OCI-LY3 (cell line): ENCODE measurements around the gene PRR14L.
"Not testable (repeated sequence)": the region's sequence is repeated elsewhere in the genome, so short reads cannot be mapped to it uniquely, and the experiment has no call there.

Experiments
- H2AFZ ChIP-seq: fragments of 200-600, 300-600 bp; shearing (Covaris generic); 2 replicates; pipeline ENCODE4 v1.6.0; 2014; ENCODE audit warnings: antibody characterized with exemption, low read depth, low read length
- H3K27ac ChIP-seq: fragments of 200-600, 300-600 bp; sonication (generic); 2 replicates; pipeline ENCODE4 v1.5.1; 2014; ENCODE audit warnings: mild to moderate bottlenecking, low read length, moderate library complexity, mixed read lengths
- H3K27me3 ChIP-seq: fragments of 200-600, 300-600 bp; sonication (generic); 2 replicates; pipeline ENCODE4 v1.6.1; 2014; ENCODE audit warnings: low read depth, low read length, mixed read lengths
- H3K36me3 ChIP-seq: fragments of 200-600, 300-600 bp; sonication (generic); replicated peaks from 2 replicates; pipeline ENCODE3; 2014; ENCODE audit warnings: low read depth, low read length, mixed read lengths
- H3K4me1 ChIP-seq: fragments of 300-600, 200-600 bp; sonication (generic); 2 replicates; pipeline ENCODE4 v1.6.1; 2014; ENCODE audit warnings: low read length, mixed read lengths
- H3K4me2 ChIP-seq: fragments of 200-600, 300-600 bp; sonication (generic); 2 replicates; pipeline ENCODE4 v1.6.1; 2014; ENCODE audit warnings: low read length, mixed read lengths
- H3K4me3 ChIP-seq: fragments of 300-600, 200-600 bp; sonication (generic); 2 replicates; pipeline ENCODE4 v1.5.1; 2014; ENCODE audit warnings: antibody characterized with exemption, mild to moderate bottlenecking, low read length, moderate library complexity
- H3K79me2 ChIP-seq: fragments of 300-600, 200-600 bp; shearing (Covaris generic); 2 replicates; pipeline ENCODE4 v1.6.1; 2014; ENCODE audit warnings: mild to moderate bottlenecking, low read length, mixed read lengths
- H3K9ac ChIP-seq: fragments of 300-600, 200-600 bp; shearing (Covaris generic); 2 replicates; pipeline ENCODE4 v1.6.0; 2014; ENCODE audit warnings: mild to moderate bottlenecking, low read length, moderate library complexity
- H3K9me3 ChIP-seq: fragments of 200-600, 300-600 bp; shearing (Covaris generic); 2 replicates; pipeline ENCODE4 v1.6.1; 2014; ENCODE audit warnings: low read length, mixed read lengths; ENCODE audit not compliant: insufficient read depth
- H4K20me1 ChIP-seq: fragments of 200-600, 300-600 bp; sonication (generic); 2 replicates; pipeline ENCODE4 v1.6.1; 2016; ENCODE audit warnings: low read length, mixed read lengths; ENCODE audit not compliant: insufficient read depth
- CTCF ChIP-seq: fragments of 200-600, 300-600 bp; sonication (generic); IDR thresholded peaks from 2 replicates; pipeline ENCODE4 v1.5.1; 2014; ENCODE audit warnings: antibody characterized with exemption, low read length, low read depth
- EZH2phosphoT487 ChIP-seq: fragments of 200-600 bp; shearing (Covaris generic); IDR thresholded peaks from 2 replicates; pipeline ENCODE4 v1.6.1; 2018; ENCODE audit warnings: antibody characterized with exemption, mixed run types, low read depth

The PRR14L gene

GRCh38 chr22:31749636-31750364 lies at the start of gene PRR14L:
PRR14L (minus strand) TSS chr22:31750132; CDS start chr22:31738860, 11,272 bp downstream.
- H3K79me2 ChIP-seq: peaks cover 56% of the 10 kb centered on the region
- peak within 1 kb of the TSS; percentile 84 for H2AFZ ChIP-seq
- H3K4me1 ChIP-seq: peaks cover 33% of the 10 kb centered on the region
- H3K27ac ChIP-seq: peak within 1 kb of the TSS; percentile 82
- no peaks in the 10 kb centered on the region for H3K27me3 ChIP-seq
- H3K4me2 ChIP-seq: peak within 1 kb of the TSS; percentile 95
- no peaks in the 10 kb centered on the region for H3K9me3 ChIP-seq
- TF ChIP-seq EZH2phosphoT487 (no peak), CTCF (peak; percentile 29)
- H3K4me3 ChIP-seq: peak within 1 kb of the TSS; percentile 88
- H3K9ac ChIP-seq: peak within 1 kb of the TSS; percentile 94
- peaks cover 16% of the 10 kb centered on the region for H3K36me3 ChIP-seq
- no peaks in the 10 kb centered on the region for H4K20me1 ChIP-seq

- Histone ChIP-seq H3K4me1 (peaks cover 12% of the 10 kb centered on the region), H3K36me3 (peaks cover 17% of the 10 kb centered on the region)
- H3K27me3 ChIP-seq, H3K4me2 ChIP-seq, H3K79me2 ChIP-seq, H3K4me3 ChIP-seq, H3K9me3 ChIP-seq, H3K27ac ChIP-seq, H3K9ac ChIP-seq, H2AFZ ChIP-seq, H4K20me1 ChIP-seq: not testable (repeated sequence)
Measured at GRCh38 chr22:31799358-31799757, 49.4 kb upstream of the PRR14L start.

- Histone ChIP-seq H3K9ac (no peak overlapping the region), H3K9me3 (no peaks in the 10 kb centered on the region), H3K4me3 (no peak overlapping the region), H3K4me1 (peaks cover 27% of the 10 kb centered on the region), H2AFZ (no peak overlapping the region), H4K20me1 (no peaks in the 10 kb centered on the region), H3K27me3 (no peaks in the 10 kb centered on the region), H3K36me3 (peaks cover 2% of the 10 kb centered on the region), H3K79me2 (no peaks in the 10 kb centered on the region), H3K27ac (no peak overlapping the region), H3K4me2 (no peak overlapping the region; the same call in 1 of the 2 replicates)
- TF ChIP-seq CTCF: no peak
- no peak for TF ChIP-seq EZH2phosphoT487
Measured at GRCh38 chr22:31790240-31790639, 40.3 kb upstream of the PRR14L start.

GRCh38 chr22:31789803-31790202 lies 39.9 kb upstream of the PRR14L start:
- Histone ChIP-seq H3K79me2 (no peaks in the 10 kb centered on the region), H3K4me1 (peaks cover 24% of the 10 kb centered on the region), H3K27ac (no peak overlapping the region), H2AFZ (no peak overlapping the region), H3K27me3 (no peaks in the 10 kb centered on the region), H3K4me2 (no peak overlapping the region; the same call in 1 of the 2 replicates), H3K9ac (no peak overlapping the region), H3K9me3 (no peaks in the 10 kb centered on the region), H3K36me3 (peaks cover 6% of the 10 kb centered on the region), H3K4me3 (no peak overlapping the region), H4K20me1 (no peaks in the 10 kb centered on the region)
- no peak for TF ChIP-seq CTCF
- no peak for TF ChIP-seq EZH2phosphoT487
